ENCODE results near the gene OR4K14.

- TF ChIP-seq, protein P1, sequence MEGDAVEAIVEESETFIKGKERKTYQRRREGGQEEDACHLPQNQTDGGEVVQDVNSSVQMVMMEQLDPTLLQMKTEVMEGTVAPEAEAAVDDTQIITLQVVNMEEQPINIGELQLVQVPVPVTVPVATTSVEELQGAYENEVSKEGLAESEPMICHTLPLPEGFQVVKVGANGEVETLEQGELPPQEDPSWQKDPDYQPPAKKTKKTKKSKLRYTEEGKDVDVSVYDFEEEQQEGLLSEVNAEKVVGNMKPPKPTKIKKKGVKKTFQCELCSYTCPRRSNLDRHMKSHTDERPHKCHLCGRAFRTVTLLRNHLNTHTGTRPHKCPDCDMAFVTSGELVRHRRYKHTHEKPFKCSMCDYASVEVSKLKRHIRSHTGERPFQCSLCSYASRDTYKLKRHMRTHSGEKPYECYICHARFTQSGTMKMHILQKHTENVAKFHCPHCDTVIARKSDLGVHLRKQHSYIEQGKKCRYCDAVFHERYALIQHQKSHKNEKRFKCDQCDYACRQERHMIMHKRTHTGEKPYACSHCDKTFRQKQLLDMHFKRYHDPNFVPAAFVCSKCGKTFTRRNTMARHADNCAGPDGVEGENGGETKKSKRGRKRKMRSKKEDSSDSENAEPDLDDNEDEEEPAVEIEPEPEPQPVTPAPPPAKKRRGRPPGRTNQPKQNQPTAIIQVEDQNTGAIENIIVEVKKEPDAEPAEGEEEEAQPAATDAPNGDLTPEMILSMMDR (IDR thresholded peaks at IDR 0.05; ENCODE audit: borderline replicate concordance, extremely low read depth, low read length, poor library complexity, severe bottlenecking), result no peak
- TF ChIP-seq EZH2 (IDR thresholded peaks at IDR 0.05; ENCODE audit: borderline replicate concordance, low read depth, low read length, severe bottlenecking), result no peak
Observed at GRCh38 chr14:20048202-20048601, 29.1 kb upstream of the OR4K14 start.

All from DND-41 (cell line).